HEK293T (cell line): ENCODE data around the gene THSD4.

ENCODE experiments used
- ARNT ChIP-seq: fragments of 450-650 bp; IDR thresholded peaks from 2 replicates; pipeline ENCODE4 v1.6.1; 2017; ENCODE audit warnings: mild to moderate bottlenecking
- BHLHE40 ChIP-seq: fragments of 450-650 bp; IDR thresholded peaks from 2 replicates; pipeline ENCODE4 v1.6.1; 2016; ENCODE audit warnings: mild to moderate bottlenecking, moderate library complexity, borderline replicate concordance
- ELF4 ChIP-seq: fragments of 450-650 bp; IDR thresholded peaks from 2 replicates; pipeline ENCODE4 v1.6.1; 2017; ENCODE audit warnings: antibody characterized with exemption
- FOXK2 ChIP-seq: fragments of 450-650 bp; IDR thresholded peaks from 2 replicates; pipeline ENCODE4 v1.6.1; 2016; ENCODE audit warnings: mild to moderate bottlenecking
- L3MBTL2 ChIP-seq: fragments of 450-650 bp; conservative IDR thresholded peaks from 2 replicates; pipeline ENCODE4 v1.6.1; 2016; ENCODE audit warnings: mild to moderate bottlenecking
- SP1 ChIP-seq: fragments of 450-650 bp; IDR thresholded peaks from 2 replicates; pipeline ENCODE4 v1.6.1; 2017
- ZNF384 ChIP-seq: fragments of 450-650 bp; IDR thresholded peaks from 2 replicates; pipeline ENCODE4 v1.6.1; 2016

DNA sequence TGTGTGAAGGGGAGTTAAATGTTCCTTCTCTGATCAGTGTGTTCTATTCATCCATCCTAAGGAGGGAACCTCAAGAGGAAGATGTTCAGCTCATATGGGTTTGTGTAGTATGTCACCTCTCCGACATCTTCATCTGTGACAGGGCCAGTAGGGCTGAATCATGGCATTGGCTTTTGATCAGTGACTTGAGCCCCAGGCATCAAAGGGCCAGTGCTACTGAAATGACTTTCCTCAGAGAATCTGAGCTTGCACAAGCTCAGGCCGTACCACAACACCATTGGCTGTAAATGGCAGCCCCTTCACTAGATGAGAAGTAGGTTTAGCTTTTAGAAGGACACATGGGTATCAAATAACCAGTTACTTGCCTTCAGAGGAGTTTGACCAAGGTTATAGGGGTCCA is 511.9 kb downstream of the THSD4 start:
- TF ChIP-seq L3MBTL2 (no peak), SP1 (no peak), ARNT (no peak), ELF4 (no peak), BHLHE40 (no peak), ZNF384 (no peak), FOXK2 (no peak)
